H1 (cell line): Measurements from ENCODE around the gene MSH4. TPM values are rescaled to one million over a fixed set of nuclear protein-coding genes. Genes with fewer than 3 reads are reported as not detected.

ENCODE experiments used
- CTCF ChIA-PET: fragments of 300-600 bp; sonication (Branson Sonifier 250); formaldehyde crosslinking; loops from one replicate; lab custom pipeline; 2021; ENCODE audit not compliant: partially characterized antibody; lab: Charles Lee
- POLR2A ChIA-PET: fragments of 300-600 bp; sonication (Branson Sonifier 250); formaldehyde crosslinking; loops from one replicate; lab custom pipeline; 2021; ENCODE audit warnings: inconsistent platforms; ENCODE audit not compliant: partially characterized antibody; lab: Charles Lee
- DNase-seq, 2 experiments: peaks; one replicate each; pipeline versions ENCODE4 v3.0.0 to v3.0.0-alpha.2; 2010 to 2022; ENCODE audit warnings: low spot score in 2 of 2, low read depth in 1 of 2, mixed read lengths in 1 of 2
- FAIRE-seq: peaks from 2 replicates; lab custom pipeline; 2011; peaks lifted over from hg19 to GRCh38; lab: Jason Lieb, UNC
- H2AFZ ChIP-seq: 2 replicates; pipeline ENCODE4 v1.8.1; 2012; ENCODE audit warnings: low read length, inconsistent platforms
- H2AK5ac ChIP-seq: 2 replicates; pipeline ENCODE4 v1.6.1; 2013; ENCODE audit warnings: low read depth, low read length
- H2BK120ac ChIP-seq: replicated peaks from 2 replicates; pipeline ENCODE3; 2013; ENCODE audit warnings: low read depth, low read length, inconsistent platforms
- H2BK12ac ChIP-seq: 2 replicates; pipeline ENCODE4 v1.6.1; 2013; ENCODE audit warnings: low read depth, low read length
- H2BK15ac ChIP-seq: 2 replicates; pipeline ENCODE4 v1.6.1; 2013; ENCODE audit warnings: low read length
- H2BK20ac ChIP-seq: 2 replicates; pipeline ENCODE4 v1.6.1; 2013; ENCODE audit warnings: low read length
- H2BK5ac ChIP-seq: 2 replicates; pipeline ENCODE4 v1.6.1; 2013; ENCODE audit warnings: low read depth, low read length
- H3K14ac ChIP-seq: 2 replicates; pipeline ENCODE4 v1.6.1; 2013; ENCODE audit warnings: inconsistent platforms; ENCODE audit not compliant: insufficient read length
- H3K18ac ChIP-seq: 2 replicates; pipeline ENCODE4 v1.6.1; 2013; ENCODE audit warnings: low read length; ENCODE audit errors: extremely low read depth
- H3K23ac ChIP-seq: 2 replicates; pipeline ENCODE4 v1.6.1; 2013; ENCODE audit warnings: inconsistent platforms; ENCODE audit not compliant: insufficient read length
- H3K23me2 ChIP-seq: 2 replicates; pipeline ENCODE4 v1.6.1; 2013; ENCODE audit warnings: low read depth, low read length
- H3K27ac ChIP-seq: 2 replicates; pipeline ENCODE4 v1.6.1; 2011; ENCODE audit warnings: low read depth, low read length, inconsistent platforms
- H3K27me3 ChIP-seq, 4 experiments: replicated peaks in 1 of 4; 1 replicate in 1 of 4; 2 replicates in 3 of 4; pipeline versions ENCODE4 v1.6.1 to v1.8.1; 2011 to 2013; ENCODE audit warnings: low read length in 3 of 4, mild to moderate bottlenecking in 3 of 4, inconsistent platforms in 2 of 4, mixed read lengths in 2 of 4, moderate library complexity in 1 of 4; ENCODE audit not compliant: control insufficient read depth in 3 of 4, insufficient read depth in 3 of 4; ENCODE audit errors: extremely low read depth in 1 of 4
- H3K36me3 ChIP-seq, 4 experiments: 2 replicates each; pipeline versions ENCODE4 v1.6.1 to v1.8.1; 2011 to 2013; ENCODE audit warnings: mild to moderate bottlenecking in 4 of 4, low read length in 3 of 4, moderate library complexity in 2 of 4, control low read depth in 1 of 4, inconsistent platforms in 1 of 4; ENCODE audit not compliant: insufficient read depth in 4 of 4, control insufficient read depth in 2 of 4
- H3K4ac ChIP-seq: replicated peaks from 2 replicates; pipeline ENCODE3; 2013; ENCODE audit warnings: low read length, low read depth, mixed read lengths, inconsistent platforms; ENCODE audit not compliant: insufficient read length
- H3K4me1 ChIP-seq, 4 experiments: replicated peaks in 1 of 4; 1 replicate in 1 of 4; 2 replicates in 3 of 4; pipeline versions ENCODE4 v1.6.1 to v1.8.1; 2011 to 2013; ENCODE audit warnings: low read length in 3 of 4, inconsistent platforms in 2 of 4, mixed read lengths in 1 of 4; ENCODE audit not compliant: insufficient read depth in 4 of 4, control insufficient read depth in 3 of 4
- H3K4me2 ChIP-seq, 2 experiments: 2 replicates each; pipeline versions ENCODE4 v1.6.1 to v1.8.1; 2011 to 2013; ENCODE audit warnings: low read depth in 2 of 2, low read length in 2 of 2, control low read depth in 1 of 2, inconsistent platforms in 1 of 2, mild to moderate bottlenecking in 1 of 2; ENCODE audit not compliant: insufficient read depth in 1 of 2
- H3K4me3 ChIP-seq, 4 experiments: fragments of 200-600, 300-600 bp in 1 of 4; sonication (generic), shearing (Covaris generic), sonication (Bioruptor Twin) in 1 of 4; 2 replicates each; pipeline versions ENCODE4 v1.5.1 to v1.8.1; 2011 to 2016; ENCODE audit warnings: low read length in 4 of 4, low read depth in 3 of 4, control low read depth in 2 of 4, inconsistent platforms in 2 of 4, mild to moderate bottlenecking in 2 of 4, mixed read lengths in 1 of 4, moderate library complexity in 1 of 4; ENCODE audit not compliant: insufficient read depth in 2 of 4; ENCODE audit errors: extremely low read depth in 1 of 4
- H3K56ac ChIP-seq: replicated peaks from 2 replicates; pipeline ENCODE3; 2013; ENCODE audit warnings: low read depth, mild to moderate bottlenecking, mixed read lengths, low read length, inconsistent platforms; ENCODE audit not compliant: insufficient read length
- H3K79me1 ChIP-seq: 2 replicates; pipeline ENCODE4 v1.6.1; 2013; ENCODE audit warnings: low read depth, low read length, control low read depth
- H3K79me2 ChIP-seq, 2 experiments: 2 replicates each; pipeline versions ENCODE4 v1.6.1 to v1.8.1; 2012 to 2013; ENCODE audit warnings: low read length in 2 of 2, mild to moderate bottlenecking in 2 of 2, inconsistent platforms in 1 of 2; ENCODE audit not compliant: insufficient read depth in 2 of 2, control insufficient read depth in 1 of 2
- H3K9ac ChIP-seq, 4 experiments: replicated peaks in 1 of 4; 1 replicate in 1 of 4; 2 replicates in 3 of 4; pipeline versions ENCODE4 v1.6.1 to v1.8.1; 2011 to 2013; ENCODE audit warnings: low read depth in 3 of 4, low read length in 3 of 4, control low read depth in 2 of 4, mild to moderate bottlenecking in 2 of 4, moderate library complexity in 2 of 4, inconsistent platforms in 1 of 4; ENCODE audit errors: extremely low read depth in 1 of 4
- H3K9me3 ChIP-seq, 2 experiments: 2 replicates each; pipeline versions ENCODE4 v1.6.1 to v1.8.1; 2012 to 2013; ENCODE audit warnings: mild to moderate bottlenecking in 2 of 2, moderate library complexity in 2 of 2, control low read depth in 1 of 2, inconsistent platforms in 1 of 2, low read depth in 1 of 2, low read length in 1 of 2, mixed read lengths in 1 of 2; ENCODE audit not compliant: insufficient read depth in 2 of 2
- H4K20me1 ChIP-seq, 2 experiments: replicated peaks in 1 of 2; 2 replicates each; pipeline versions ENCODE3 to v1.8.1; 2011 to 2013; ENCODE audit warnings: inconsistent platforms in 2 of 2, low read length in 2 of 2, mild to moderate bottlenecking in 1 of 2; ENCODE audit not compliant: insufficient read depth in 2 of 2, control insufficient read depth in 1 of 2
- H4K5ac ChIP-seq: 2 replicates; pipeline ENCODE4 v1.6.1; 2013; ENCODE audit warnings: low read length, low read depth, mixed read lengths, inconsistent platforms; ENCODE audit not compliant: insufficient read length
- H4K8ac ChIP-seq: 2 replicates; pipeline ENCODE4 v1.8.0; 2013; ENCODE audit warnings: mild to moderate bottlenecking, moderate library complexity, low read length, inconsistent platforms; ENCODE audit not compliant: insufficient read depth; ENCODE audit errors: extremely low read depth
- H4K91ac ChIP-seq: replicated peaks from 2 replicates; pipeline ENCODE3; 2013; ENCODE audit warnings: low read length, mixed read lengths, inconsistent platforms; ENCODE audit not compliant: insufficient read length
- CHD2 ChIP-seq: IDR thresholded peaks from 2 replicates; pipeline ENCODE4 v1.6.1; 2012; ENCODE audit warnings: low read length, improper control_type of control experiment
- POLR2A ChIP-seq, 2 experiments: IDR thresholded peaks; 1 replicate in 1 of 2; 2 replicates in 1 of 2; pipeline ENCODE4 v1.6.1; 2011; ENCODE audit warnings: low read depth in 2 of 2, low read length in 2 of 2, mild to moderate bottlenecking in 2 of 2; ENCODE audit errors: control extremely low read depth in 1 of 2
- POLR2AphosphoS5 ChIP-seq: IDR thresholded peaks from 2 replicates; pipeline ENCODE4 v1.6.1; 2011; ENCODE audit warnings: low read depth, low read length
- TCF12 ChIP-seq: IDR thresholded peaks from 2 replicates; pipeline ENCODE4 v1.6.1; 2011; ENCODE audit warnings: low read depth, mild to moderate bottlenecking, low read length
- WGBS, 2 experiments: shearing (Covaris generic) in 1 of 2; methylation state at CpG; one replicate each; pipeline versions ENCODE4 v1.1.6 to v1.1.7; 2013 to 2015; ENCODE audit warnings: low lambda C conversion rate in 2 of 2, mixed read lengths in 2 of 2, inconsistent platforms in 1 of 2, low coverage in 1 of 2, missing lambda C conversion rate in 1 of 2; ENCODE audit not compliant: insufficient replicate concordance in 2 of 2, insufficient coverage in 1 of 2, insufficient read length in 1 of 2; ENCODE audit errors: extremely low coverage in 1 of 2, missing lambda C conversion rate in 1 of 2; 5-methylcytosine and 5-hydroxymethylcytosine counted together
- polyA plus RNA-seq, 7 experiments: library from polyadenylated mRNA; depleted of rRNA in 3 of 7; stranded (reverse) in 5 of 7; unstranded in 2 of 7; fragments of >200 nt in 5 of 7; fragments of 200-250 nt in 2 of 7; gene quantifications; 1 replicate in 5 of 7; 2 replicates in 1 of 7; 4 replicates in 1 of 7; pipeline versions ENCODE4 v1.2.1 to v1.2.3, GENCODE V29; 2011 to 2013; ENCODE audit warnings: missing spikeins in 2 of 7, mixed read lengths in 2 of 7
- total RNA-seq: library from RNA; stranded (reverse); fragmentation: NEBNext Ultra II Directional; extraction: Animal tissue kit (Norgen Biotek cat#: 25700); gene quantifications from 2 replicates; pipeline ENCODE4 v1.2.1, GENCODE V29; 2021
- TF ChIP-seq, protein P1 (sequence below): IDR thresholded peaks from 2 replicates; pipeline ENCODE4 v1.6.1; 2012; ENCODE audit warnings: low read length, inconsistent platforms
- TF ChIP-seq, protein P2 (sequence below): IDR thresholded peaks from 2 replicates; pipeline ENCODE4 v1.6.1; 2012; ENCODE audit warnings: inconsistent platforms

Gene MSH4
- total and polyA plus RNA-seq, 2 of the 8 experiments (the other 6 are each of a cell fraction or from before 2014, with no cell fraction given), result 0.03 to 0.22 TPM

DNA sequence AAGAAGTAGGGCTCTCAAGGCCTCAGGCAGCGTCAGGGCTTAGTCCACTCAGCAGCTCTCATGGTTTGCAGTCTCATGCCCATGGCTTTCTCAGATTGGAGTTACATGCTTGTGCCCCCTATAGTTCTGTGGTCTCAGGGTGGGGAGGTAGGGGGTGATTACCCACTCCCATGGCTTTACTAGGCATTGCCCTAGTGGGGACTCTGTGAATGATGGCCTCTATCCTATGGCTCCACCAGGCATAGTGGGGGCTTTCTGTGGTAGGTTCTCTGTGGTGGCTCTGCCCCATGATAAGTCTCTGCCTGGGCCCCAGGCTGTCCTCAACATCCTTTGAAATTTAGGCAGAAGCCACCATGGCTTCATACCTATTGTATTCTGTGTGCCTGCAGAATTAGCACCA, 48.9 kb downstream of the MSH4 start:
- Histone ChIP-seq H2AK5ac (no peak overlapping the region), H2BK120ac (no peak overlapping the region), H2AFZ (no peak overlapping the region), H3K4me3 (no peak overlapping the region), H3K23ac (no peak overlapping the region), H4K20me1 (no peaks in the 10 kb centered on the region), H3K56ac (no peak overlapping the region), H3K4ac (no peak overlapping the region), H2BK15ac (no peak overlapping the region), H3K4me1 (no peaks in the 10 kb centered on the region), H3K9me3 (no peaks in the 10 kb centered on the region), H3K18ac (no peak overlapping the region), H3K27ac (no peak overlapping the region), H3K36me3 (no peaks in the 10 kb centered on the region), H2BK20ac (no peak overlapping the region), H3K27me3 (no peaks in the 10 kb centered on the region), H4K8ac (no peak overlapping the region), H3K79me1 (no peaks in the 10 kb centered on the region), H3K79me2 (no peaks in the 10 kb centered on the region), H3K14ac (no peak overlapping the region), H4K5ac (no peak overlapping the region), H3K9ac (no peak overlapping the region), H2BK5ac (no peak overlapping the region), H3K4me2 (no peak overlapping the region), H3K23me2 (no peaks in the 10 kb centered on the region), H2BK12ac (no peak overlapping the region), H4K91ac (no peak overlapping the region)
- ChIA-PET CTCF (no interaction called here), POLR2A (no interaction called here)
- FAIRE-seq (no peak), DNase-seq (no peak)
- 53% methylated on average over 1 of the region's 1 CpG; no CpG with 5 or more reads in 1 of the 2 experiments for WGBS, 2 experiments
- TF ChIP-seq POLR2AphosphoS5 (no peak), TCF12 (no peak), POLR2A (IDR thresholded peaks at IDR 0.05; ENCODE audit: control extremely low read depth in 1 of 2, low read depth in 2 of 2, low read length in 2 of 2) (no peak), CHD2 (no peak)
- TF ChIP-seq, protein P1, sequence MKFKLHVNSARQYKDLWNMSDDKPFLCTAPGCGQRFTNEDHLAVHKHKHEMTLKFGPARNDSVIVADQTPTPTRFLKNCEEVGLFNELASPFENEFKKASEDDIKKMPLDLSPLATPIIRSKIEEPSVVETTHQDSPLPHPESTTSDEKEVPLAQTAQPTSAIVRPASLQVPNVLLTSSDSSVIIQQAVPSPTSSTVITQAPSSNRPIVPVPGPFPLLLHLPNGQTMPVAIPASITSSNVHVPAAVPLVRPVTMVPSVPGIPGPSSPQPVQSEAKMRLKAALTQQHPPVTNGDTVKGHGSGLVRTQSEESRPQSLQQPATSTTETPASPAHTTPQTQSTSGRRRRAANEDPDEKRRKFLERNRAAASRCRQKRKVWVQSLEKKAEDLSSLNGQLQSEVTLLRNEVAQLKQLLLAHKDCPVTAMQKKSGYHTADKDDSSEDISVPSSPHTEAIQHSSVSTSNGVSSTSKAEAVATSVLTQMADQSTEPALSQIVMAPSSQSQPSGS, result no peak
- TF ChIP-seq, protein P2, sequence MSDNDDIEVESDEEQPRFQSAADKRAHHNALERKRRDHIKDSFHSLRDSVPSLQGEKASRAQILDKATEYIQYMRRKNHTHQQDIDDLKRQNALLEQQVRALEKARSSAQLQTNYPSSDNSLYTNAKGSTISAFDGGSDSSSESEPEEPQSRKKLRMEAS, result no peak
